ENCODE results near the gene ARID4B. TPM values are rescaled to one million over a fixed set of nuclear protein-coding genes. Genes with fewer than 3 reads are reported as not detected.

The ARID4B gene
- total and polyA plus RNA-seq, 9 donors = 19.6 to 52.0 (median 40.6) TPM

GRCh38 chr1:235244974-235245592, 82.9 kb downstream of the ARID4B start:
- H3K9me3 ChIP-seq = no peaks in the 10 kb centered on the region
- H3K27me3 ChIP-seq = no peaks in the 10 kb centered on the region
- no peaks in the 10 kb centered on the region for H3K36me3 ChIP-seq
- intact Hi-C loops (cut with DNase I) = loop anchor here in 1 of 4 donors (10.0 kb wide), 1 partner anchor 170 kb away; no protein-coding TSS in a partner anchor
- H3K4me3 ChIP-seq = no peak overlapping the region
- TF ChIP-seq CTCF (IDR thresholded peaks at IDR 0.05) (no peak), POLR2A (IDR thresholded peaks at IDR 0.05) (no peak), EP300 (IDR thresholded peaks at IDR 0.05) (no peak)
- WGBS, 3 donors = 93 to 95% (median 94%) methylated on average over 9 of the region's 9 CpGs
- no peaks in the 10 kb centered on the region for H3K4me1 ChIP-seq (ENCODE audit: insufficient read depth)
- H3K27ac ChIP-seq = no peak overlapping the region
- DNase-seq = no peak

GRCh38 chr1:235240960-235241359, 87.0 kb downstream of the ARID4B start:
- intact Hi-C loops (cut with DNase I) = loop anchor here in 1 of 4 donors (10.0 kb wide), 1 partner anchor 174 kb away; no protein-coding TSS in a partner anchor
- no peak for DNase-seq

GRCh38 chr1:235239851-235240250, 88.1 kb downstream of the ARID4B start:
- Histone ChIP-seq H3K4me1 (ENCODE audit: insufficient read depth) (no peaks in the 10 kb centered on the region), H3K9me3 (no peaks in the 10 kb centered on the region), H3K27ac (no peak overlapping the region), H3K27me3 (no peaks in the 10 kb centered on the region), H3K36me3 (no peaks in the 10 kb centered on the region), H3K4me3 (no peak overlapping the region)
- intact Hi-C loops (cut with DNase I) = loop anchor here in 1 of 4 donors (10.0 kb wide), 1 partner anchor 175 kb away; no protein-coding TSS in a partner anchor
- WGBS, 3 donors = 51 to 66% (median 54%) methylated on average over 2 of the region's 2 CpGs
- TF ChIP-seq CTCF (IDR thresholded peaks at IDR 0.05) (no peak), POLR2A (IDR thresholded peaks at IDR 0.05) (no peak), EP300 (IDR thresholded peaks at IDR 0.05) (no peak)
- no peak for DNase-seq

More at GRCh38 chr1:235240960-235241359, 87.0 kb downstream of the ARID4B start:
- Histone ChIP-seq H3K27ac (no peak overlapping the region), H3K27me3 (no peaks in the 10 kb centered on the region), H3K36me3 (no peaks in the 10 kb centered on the region), H3K9me3 (no peaks in the 10 kb centered on the region), H3K4me1 (ENCODE audit: insufficient read depth) (no peaks in the 10 kb centered on the region), H3K4me3 (no peak overlapping the region)
- no peak for TF ChIP-seq CTCF (IDR thresholded peaks at IDR 0.05)
- TF ChIP-seq EP300 (IDR thresholded peaks at IDR 0.05) = no peak
- no peak for TF ChIP-seq POLR2A (IDR thresholded peaks at IDR 0.05)

- TF ChIP-seq POLR2A (IDR thresholded peaks at IDR 0.05) = no peak
- no peak for TF ChIP-seq EP300 (IDR thresholded peaks at IDR 0.05)
- no peak for TF ChIP-seq CTCF (IDR thresholded peaks at IDR 0.05)
- intact Hi-C loops (cut with DNase I) = no loop called here
Measured at GRCh38 chr1:235238558-235238957, 89.4 kb downstream of the ARID4B start.

More at GRCh38 chr1:235238558-235238957, 89.4 kb downstream of the ARID4B start:
- DNase-seq = no peak
- no peak overlapping the region for H3K4me3 ChIP-seq
- no peaks in the 10 kb centered on the region for H3K9me3 ChIP-seq
- H3K36me3 ChIP-seq = no peaks in the 10 kb centered on the region
- H3K27ac ChIP-seq = no peak overlapping the region
- no peaks in the 10 kb centered on the region for H3K27me3 ChIP-seq
- 91 to 94% (median 93%) methylated on average over 4 of the region's 4 CpGs for WGBS, 3 donors
- no peaks in the 10 kb centered on the region for H3K4me1 ChIP-seq (ENCODE audit: insufficient read depth)
